CD1c-positive myeloid dendritic cell (primary cell): Measurements from ENCODE around the gene PRKCI.
A peak's percentile ranks its signal among the peaks of the same experiment; 100 is the strongest.
"Not testable (repeated sequence)": the region's sequence is repeated elsewhere in the genome, so short reads cannot be mapped to it uniquely, and the experiment has no call there.

Source experiments
- DNase-seq: peaks from one replicate; pipeline ENCODE4 v3.0.0-alpha.2; 2016; ENCODE audit errors: extremely low spot score

PRKCI gene

DNA sequence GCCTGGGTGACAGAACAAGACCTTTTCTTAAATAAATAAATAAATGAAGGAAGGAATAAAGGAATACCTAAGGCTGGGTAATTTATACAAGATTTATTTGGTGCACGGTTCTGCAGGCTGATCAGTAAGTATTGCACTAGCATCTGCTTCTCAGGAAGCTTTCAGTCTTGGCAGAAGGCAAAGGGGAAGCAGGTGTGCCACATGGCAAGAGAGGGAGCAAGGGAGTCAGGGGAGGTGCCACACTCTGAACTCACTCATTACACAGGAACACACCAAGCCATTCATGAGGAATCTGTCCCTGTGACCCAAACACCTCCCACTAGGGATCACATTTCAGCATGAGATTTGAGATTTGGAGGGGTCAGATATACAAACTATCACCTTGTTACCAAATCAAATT is 56.4 kb downstream of the PRKCI start:
- no peak for DNase-seq

- no peak for DNase-seq
Measured at GRCh38 chr3:170290194-170290593, 68.0 kb downstream of the PRKCI start.

- no peak for DNase-seq
Measured at GRCh38 chr3:170295586-170295985, 73.4 kb downstream of the PRKCI start.

DNA sequence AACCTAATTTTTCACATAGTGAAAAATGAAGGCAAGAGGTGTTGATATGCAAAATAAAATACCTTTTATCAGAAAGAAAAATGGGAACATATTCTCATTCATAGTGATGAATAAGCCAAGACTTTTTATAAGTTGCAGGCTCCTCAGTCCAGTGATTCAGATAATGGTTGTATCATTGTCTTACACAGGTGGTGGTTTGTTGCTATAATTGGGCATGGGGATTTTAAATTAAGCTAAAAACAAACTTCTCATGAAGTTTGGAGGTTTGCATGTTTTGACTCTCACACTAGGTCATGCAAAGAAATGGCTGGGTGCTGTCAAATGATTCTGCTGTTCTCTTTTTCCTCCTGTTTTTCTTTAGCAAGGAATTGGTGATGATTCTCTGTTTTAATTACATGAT is 74.5 kb downstream of the PRKCI start:
- no peak for DNase-seq

DNA sequence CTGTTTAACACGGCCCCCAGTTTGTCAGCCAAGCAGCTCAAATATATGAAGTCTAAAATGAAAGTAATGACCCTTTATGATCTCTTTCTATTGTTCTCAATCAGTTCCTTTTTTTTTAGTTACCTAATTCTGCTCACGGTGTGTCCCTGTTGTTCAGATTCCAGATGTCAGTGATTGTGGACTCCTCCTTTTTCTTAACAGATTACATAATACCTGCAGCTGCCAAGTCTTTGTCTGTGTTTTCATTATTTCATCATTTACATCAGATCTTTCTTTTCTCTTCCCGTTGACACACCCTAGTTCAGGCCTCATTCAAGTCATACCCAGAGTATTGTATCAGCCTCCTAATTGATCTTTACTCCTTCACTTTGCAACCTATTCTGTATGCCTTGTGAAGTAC is 79.2 kb downstream of the PRKCI start:
- peak; percentile 3 for DNase-seq

- no peak for DNase-seq
Measured at GRCh38 chr3:170302008-170302407, 79.8 kb downstream of the PRKCI start.

- DNase-seq = no peak
Measured at GRCh38 chr3:170306015-170306414, 83.8 kb downstream of the PRKCI start.

DNA sequence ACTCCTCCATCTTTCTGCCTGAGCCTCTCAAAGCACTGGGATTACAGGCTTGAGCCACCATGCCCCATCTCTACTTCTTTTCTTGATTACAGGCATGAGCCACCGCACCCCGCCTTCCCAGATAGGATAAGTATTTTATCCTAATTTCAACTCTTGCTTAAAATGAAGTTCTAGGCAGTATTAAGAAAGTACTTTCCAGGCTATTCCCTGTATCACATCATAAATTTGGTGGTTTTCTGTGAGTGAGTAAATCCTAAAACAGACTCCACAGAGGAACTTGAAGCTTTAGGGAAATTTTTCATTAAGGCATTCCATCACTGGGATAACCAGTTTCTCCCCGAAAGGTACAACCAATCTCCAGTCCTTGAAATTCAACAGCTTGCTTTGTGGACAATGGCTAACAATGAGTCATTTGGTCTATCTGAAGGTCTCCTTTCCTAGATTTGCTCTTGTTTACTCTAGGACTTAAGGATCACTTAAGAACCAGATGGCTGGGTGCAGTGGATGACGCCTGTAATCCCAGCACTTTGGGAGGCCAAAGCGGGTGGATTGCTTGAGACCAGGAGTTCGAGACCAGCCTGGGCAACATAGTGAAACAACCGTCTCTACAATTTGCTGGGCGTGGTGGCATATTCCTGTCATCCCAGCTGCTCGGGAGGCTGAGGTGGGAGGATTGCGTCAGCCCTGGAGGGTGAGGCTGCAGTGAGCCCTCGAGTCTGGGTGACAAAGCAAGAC is 85.6 kb downstream of the PRKCI start:
- DNase-seq = no peak

DNA sequence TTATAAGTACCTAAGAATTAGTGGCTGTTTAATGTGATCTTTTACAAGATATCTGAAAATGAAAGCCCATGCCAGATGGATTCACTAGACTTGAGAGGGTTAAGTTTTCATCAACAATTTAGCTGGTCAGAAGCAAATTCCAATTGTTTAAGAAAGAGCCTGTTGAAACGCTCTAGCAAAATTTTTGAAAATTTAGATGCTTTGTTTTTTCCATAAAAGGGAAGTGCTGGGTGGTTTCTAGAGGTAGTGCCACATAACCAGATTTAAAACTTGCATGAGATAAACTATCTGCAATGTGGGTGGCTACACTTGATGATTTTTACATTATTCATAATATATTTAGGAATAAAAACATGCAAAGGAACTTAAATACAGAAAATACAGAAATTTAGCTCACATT is 86.8 kb downstream of the PRKCI start:
- DNase-seq = no peak

GRCh38 chr3:170317954-170318353 is 95.7 kb downstream of the PRKCI start:
- no peak for DNase-seq

- no peak for DNase-seq
Measured at GRCh38 chr3:170320461-170321121, 98.4 kb downstream of the PRKCI start.

GRCh38 chr3:170321321-170322034 is 99.3 kb downstream of the PRKCI start:
- peak; percentile 29 for DNase-seq

DNA sequence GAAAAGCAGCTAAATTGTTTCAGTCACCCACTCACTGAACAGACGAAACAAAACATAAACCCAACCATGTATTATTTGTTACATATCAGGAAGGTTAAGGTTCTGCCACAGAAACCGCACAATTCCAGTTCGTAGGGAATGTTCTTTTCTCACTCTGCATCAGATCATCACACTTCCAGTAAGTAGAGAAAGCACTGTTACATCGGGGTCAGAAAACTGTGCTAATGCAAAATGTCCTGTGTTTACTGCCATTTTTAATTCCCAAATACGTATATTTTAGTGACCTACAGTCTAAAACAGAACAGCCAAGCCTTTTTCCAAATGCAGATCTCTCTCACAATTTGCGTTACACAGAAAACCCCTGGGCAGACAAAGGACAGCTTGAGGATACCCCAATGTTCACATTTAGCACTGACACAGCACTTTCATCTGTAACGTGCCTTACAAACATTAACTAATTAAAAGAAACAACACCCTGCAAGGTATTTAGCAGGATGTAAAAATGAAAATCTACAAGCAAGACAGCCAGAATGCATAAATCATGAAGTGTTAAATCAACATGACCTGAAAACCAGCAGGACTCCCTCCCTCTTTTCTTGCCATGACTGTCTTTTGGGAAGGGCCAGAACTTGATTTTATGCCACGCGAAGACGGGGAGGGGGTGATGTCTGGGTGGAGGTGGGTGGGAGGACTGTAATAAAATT is 100.5 kb downstream of the PRKCI start:
- DNase-seq = no peak

DNA sequence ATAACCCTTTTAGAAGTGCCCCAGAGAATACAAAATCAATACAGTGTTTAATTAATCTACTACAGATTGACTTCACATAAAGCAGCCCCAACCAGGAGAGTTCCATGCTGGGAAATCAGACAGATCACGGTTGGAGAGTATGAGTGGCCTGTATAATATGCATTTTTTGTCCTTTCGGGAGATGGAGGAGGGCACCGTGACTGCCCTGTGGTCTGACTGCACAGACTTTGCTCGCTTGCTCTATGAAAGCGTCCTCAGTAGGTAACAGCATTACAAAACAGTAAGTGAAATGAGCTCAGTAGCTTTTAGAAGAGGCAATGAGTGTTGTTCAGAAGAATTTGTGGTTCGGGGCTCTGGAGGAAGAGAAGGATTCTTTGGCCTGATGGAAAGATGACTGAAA is 101.1 kb downstream of the PRKCI start:
- DNase-seq = no peak

DNA sequence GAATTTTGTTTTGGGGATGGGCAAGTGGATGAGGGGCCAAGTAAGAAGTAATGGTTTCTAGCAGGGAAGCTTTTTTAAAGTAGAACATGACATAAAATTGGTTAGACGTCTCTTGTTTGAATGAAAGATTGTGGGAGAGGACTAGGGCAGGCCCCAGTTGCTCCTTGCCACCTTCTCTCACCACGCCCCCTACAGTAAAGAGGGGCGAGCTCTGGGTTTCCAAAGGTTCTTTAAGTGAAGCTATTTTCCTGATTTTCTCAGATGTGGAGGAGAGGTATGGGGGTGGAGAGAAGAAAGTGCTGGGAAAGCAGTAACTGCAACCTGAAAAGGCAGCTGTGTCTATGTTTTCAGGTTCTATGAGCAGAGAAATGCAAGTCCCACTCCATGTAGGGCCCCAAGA is 102.7 kb downstream of the PRKCI start:
- no peak for DNase-seq

- DNase-seq = no peak
Measured at GRCh38 chr3:170327040-170327808, 105.0 kb downstream of the PRKCI start.

DNA sequence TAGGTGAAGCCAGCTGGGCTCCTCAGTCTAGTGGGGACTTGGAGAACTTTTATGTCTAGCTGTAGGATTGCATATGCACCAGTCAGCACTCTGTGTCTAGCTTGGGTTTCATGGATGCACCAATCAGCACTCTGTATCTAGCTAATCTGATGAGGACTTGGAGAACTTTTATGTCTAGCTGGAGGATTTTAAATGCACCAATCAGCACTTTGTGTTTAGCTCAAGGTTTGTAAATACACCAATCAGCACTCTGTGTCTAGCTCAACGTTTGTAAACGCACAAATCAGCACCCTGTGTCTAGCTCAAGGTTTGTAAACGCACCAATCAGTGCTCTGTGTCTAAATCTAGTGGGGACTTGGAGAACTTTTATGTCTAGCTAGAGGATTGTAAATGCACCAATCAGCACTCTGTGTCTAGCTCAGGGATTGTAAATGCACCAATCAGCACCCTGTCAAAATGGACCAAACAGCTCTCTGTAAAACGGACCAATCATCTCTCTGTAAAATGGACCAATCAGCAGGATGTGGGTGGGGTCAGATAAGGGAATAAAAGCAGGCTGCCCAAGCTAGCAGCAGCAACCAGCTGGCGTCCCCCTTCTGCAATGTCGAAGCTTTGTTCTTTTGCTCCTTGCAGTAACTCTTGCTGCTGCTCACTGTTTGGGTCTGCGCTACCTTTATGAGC is 105.8 kb downstream of the PRKCI start:
- DNase-seq = not testable (repeated sequence)

DNA sequence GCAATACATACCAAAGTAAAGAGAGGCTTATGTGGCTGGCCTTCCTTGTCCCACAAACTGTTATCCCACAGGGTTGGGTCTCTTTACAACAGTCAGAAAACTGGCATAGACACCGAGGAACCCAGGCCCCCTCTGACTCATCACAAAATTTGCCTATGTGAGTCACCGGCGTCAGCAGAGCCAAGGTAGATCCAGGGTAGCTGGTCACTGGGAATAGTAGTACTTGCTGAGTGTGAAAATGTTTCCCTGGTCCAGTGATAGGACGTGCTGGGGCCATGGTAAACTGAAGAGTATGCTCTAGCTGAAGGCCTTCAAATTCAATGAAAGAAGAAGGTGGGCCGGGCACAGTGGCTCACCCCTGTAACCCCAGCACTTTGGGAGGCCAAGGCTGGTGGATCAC is 108.1 kb downstream of the PRKCI start:
- DNase-seq = no peak

- DNase-seq = no peak
Measured at GRCh38 chr3:170331143-170331542, 108.9 kb downstream of the PRKCI start.

GRCh38 chr3:170337420-170337819 is 115.2 kb downstream of the PRKCI start:
- DNase-seq = no peak
